ENCODE data around the gene S1PR4. TPM values are rescaled to one million over a fixed set of nuclear protein-coding genes. Genes with fewer than 3 reads are reported as not detected.
A peak's percentile ranks its signal among the peaks of the same experiment; 100 is the strongest.

Gene S1PR4
- total RNA-seq, 1 experiment from 2014 or later = 0.26 TPM

GRCh38 chr19:3142292-3142670 is 36.3 kb upstream of the S1PR4 start:
- peak; percentile 63 for DNase-seq (ENCODE audit: low read depth, low spot score)
- ChIA-PET POLR2A (no interaction called here), CTCF (no interaction called here)
- in situ Hi-C loops (cut with HindIII; ENCODE audit: low pct_unique_long_range_greater_than_20kb, low sequenced_read_pairs) = no loop called here
- Histone ChIP-seq H3K4me3 (ENCODE audit: low read depth in 2 of 2, low read length in 2 of 2) (0 out of 4 replicates have a peak overlapping the region, but pooled peaks of 1 of the 2 experiments have one; percentile 11), H3K27ac (ENCODE audit: low read length) (peak overlapping the region; percentile 66), H3K36me3 (ENCODE audit: control insufficient read depth, insufficient read depth, low read length) (no peaks in the 10 kb centered on the region), H3K4me1 (ENCODE audit: control insufficient read depth, insufficient read depth, low read length) (peaks cover 6% of the 10 kb centered on the region), H3K9me3 (ENCODE audit: control insufficient read depth, insufficient read depth, low read depth, low read length) (no peaks in the 10 kb centered on the region), H3K27me3 (ENCODE audit: control insufficient read depth, insufficient read depth, low read length) (no peaks in the 10 kb centered on the region)
- TF ChIP-seq TCF7L2 (IDR thresholded peaks at IDR 0.05; ENCODE audit: low read depth, low read length) = no peak
- TF ChIP-seq SIN3A (IDR thresholded peaks at IDR 0.05; ENCODE audit: borderline replicate concordance, insufficient read depth, low read depth, low read length) = no peak
- TF ChIP-seq, protein P1, sequence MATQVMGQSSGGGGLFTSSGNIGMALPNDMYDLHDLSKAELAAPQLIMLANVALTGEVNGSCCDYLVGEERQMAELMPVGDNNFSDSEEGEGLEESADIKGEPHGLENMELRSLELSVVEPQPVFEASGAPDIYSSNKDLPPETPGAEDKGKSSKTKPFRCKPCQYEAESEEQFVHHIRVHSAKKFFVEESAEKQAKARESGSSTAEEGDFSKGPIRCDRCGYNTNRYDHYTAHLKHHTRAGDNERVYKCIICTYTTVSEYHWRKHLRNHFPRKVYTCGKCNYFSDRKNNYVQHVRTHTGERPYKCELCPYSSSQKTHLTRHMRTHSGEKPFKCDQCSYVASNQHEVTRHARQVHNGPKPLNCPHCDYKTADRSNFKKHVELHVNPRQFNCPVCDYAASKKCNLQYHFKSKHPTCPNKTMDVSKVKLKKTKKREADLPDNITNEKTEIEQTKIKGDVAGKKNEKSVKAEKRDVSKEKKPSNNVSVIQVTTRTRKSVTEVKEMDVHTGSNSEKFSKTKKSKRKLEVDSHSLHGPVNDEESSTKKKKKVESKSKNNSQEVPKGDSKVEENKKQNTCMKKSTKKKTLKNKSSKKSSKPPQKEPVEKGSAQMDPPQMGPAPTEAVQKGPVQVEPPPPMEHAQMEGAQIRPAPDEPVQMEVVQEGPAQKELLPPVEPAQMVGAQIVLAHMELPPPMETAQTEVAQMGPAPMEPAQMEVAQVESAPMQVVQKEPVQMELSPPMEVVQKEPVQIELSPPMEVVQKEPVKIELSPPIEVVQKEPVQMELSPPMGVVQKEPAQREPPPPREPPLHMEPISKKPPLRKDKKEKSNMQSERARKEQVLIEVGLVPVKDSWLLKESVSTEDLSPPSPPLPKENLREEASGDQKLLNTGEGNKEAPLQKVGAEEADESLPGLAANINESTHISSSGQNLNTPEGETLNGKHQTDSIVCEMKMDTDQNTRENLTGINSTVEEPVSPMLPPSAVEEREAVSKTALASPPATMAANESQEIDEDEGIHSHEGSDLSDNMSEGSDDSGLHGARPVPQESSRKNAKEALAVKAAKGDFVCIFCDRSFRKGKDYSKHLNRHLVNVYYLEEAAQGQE (IDR thresholded peaks at IDR 0.05; ENCODE audit: insufficient read depth in 1 of 2, low read depth in 2 of 2, low read length in 1 of 2) = no peak
- TF ChIP-seq, protein P2, sequence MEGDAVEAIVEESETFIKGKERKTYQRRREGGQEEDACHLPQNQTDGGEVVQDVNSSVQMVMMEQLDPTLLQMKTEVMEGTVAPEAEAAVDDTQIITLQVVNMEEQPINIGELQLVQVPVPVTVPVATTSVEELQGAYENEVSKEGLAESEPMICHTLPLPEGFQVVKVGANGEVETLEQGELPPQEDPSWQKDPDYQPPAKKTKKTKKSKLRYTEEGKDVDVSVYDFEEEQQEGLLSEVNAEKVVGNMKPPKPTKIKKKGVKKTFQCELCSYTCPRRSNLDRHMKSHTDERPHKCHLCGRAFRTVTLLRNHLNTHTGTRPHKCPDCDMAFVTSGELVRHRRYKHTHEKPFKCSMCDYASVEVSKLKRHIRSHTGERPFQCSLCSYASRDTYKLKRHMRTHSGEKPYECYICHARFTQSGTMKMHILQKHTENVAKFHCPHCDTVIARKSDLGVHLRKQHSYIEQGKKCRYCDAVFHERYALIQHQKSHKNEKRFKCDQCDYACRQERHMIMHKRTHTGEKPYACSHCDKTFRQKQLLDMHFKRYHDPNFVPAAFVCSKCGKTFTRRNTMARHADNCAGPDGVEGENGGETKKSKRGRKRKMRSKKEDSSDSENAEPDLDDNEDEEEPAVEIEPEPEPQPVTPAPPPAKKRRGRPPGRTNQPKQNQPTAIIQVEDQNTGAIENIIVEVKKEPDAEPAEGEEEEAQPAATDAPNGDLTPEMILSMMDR (IDR thresholded peaks at IDR 0.05) = no peak
- TF ChIP-seq POLR2AphosphoS5 (IDR thresholded peaks at IDR 0.05; ENCODE audit: low read depth, low read length) = no peak
- BruUV-seq (replicated peaks) = no TSS peak
- peak; percentile 75 for ATAC-seq
- intact Hi-C loops (cut with micrococcal nuclease; ENCODE audit: unreplicated experiment) = no loop called here

GRCh38 chr19:3142781-3143337 is 35.7 kb upstream of the S1PR4 start:
- no peak overlapping the region for H3K4me3 ChIP-seq (ENCODE audit: low read depth in 2 of 2, low read length in 2 of 2)
- no peaks in the 10 kb centered on the region for H3K36me3 ChIP-seq (ENCODE audit: control insufficient read depth, insufficient read depth, low read length)
- intact Hi-C loops (cut with micrococcal nuclease; ENCODE audit: unreplicated experiment) (no loop called here), in situ Hi-C loops (cut with HindIII; ENCODE audit: low pct_unique_long_range_greater_than_20kb, low sequenced_read_pairs) (no loop called here)
- POLR2A ChIA-PET = no interaction called here
- ATAC-seq (no peak), DNase-seq (ENCODE audit: low read depth, low spot score) (no peak)
- H3K9me3 ChIP-seq (ENCODE audit: control insufficient read depth, insufficient read depth, low read depth, low read length) = no peaks in the 10 kb centered on the region
- peaks cover 6% of the 10 kb centered on the region for H3K4me1 ChIP-seq (ENCODE audit: control insufficient read depth, insufficient read depth, low read length)
- no peak overlapping the region for H3K27ac ChIP-seq (ENCODE audit: low read length)
- TF ChIP-seq, protein P1 (IDR thresholded peaks at IDR 0.05; ENCODE audit: insufficient read depth in 1 of 2, low read depth in 2 of 2, low read length in 1 of 2) = no peak
- TF ChIP-seq, protein P2 (IDR thresholded peaks at IDR 0.05) = no peak
- TF ChIP-seq SIN3A (IDR thresholded peaks at IDR 0.05; ENCODE audit: borderline replicate concordance, insufficient read depth, low read depth, low read length) = no peak
- no peak for TF ChIP-seq TCF7L2 (IDR thresholded peaks at IDR 0.05; ENCODE audit: low read depth, low read length)
- no peak for TF ChIP-seq POLR2AphosphoS5 (IDR thresholded peaks at IDR 0.05; ENCODE audit: low read depth, low read length)
- BruUV-seq (replicated peaks) = no TSS peak
- no peaks in the 10 kb centered on the region for H3K27me3 ChIP-seq (ENCODE audit: control insufficient read depth, insufficient read depth, low read length)
- CTCF ChIA-PET = interaction anchor here (0.8 kb wide), 1 partner anchor 14 kb away, joined by 9 read pairs; no protein-coding TSS in a partner anchor
